Hypothalamus (tissue), 51 donors: ENCODE results near the gene CAP2.
"Not testable (repeated sequence)": the region's sequence is repeated elsewhere in the genome, so short reads cannot be mapped to it uniquely, and the experiment has no call there.

Experiments used
- DNase-seq, 51 donors: peaks; one replicate each; lab custom pipeline; 2025; lab: John Stamatoyannopoulos, UW

The CAP2 gene

DNA sequence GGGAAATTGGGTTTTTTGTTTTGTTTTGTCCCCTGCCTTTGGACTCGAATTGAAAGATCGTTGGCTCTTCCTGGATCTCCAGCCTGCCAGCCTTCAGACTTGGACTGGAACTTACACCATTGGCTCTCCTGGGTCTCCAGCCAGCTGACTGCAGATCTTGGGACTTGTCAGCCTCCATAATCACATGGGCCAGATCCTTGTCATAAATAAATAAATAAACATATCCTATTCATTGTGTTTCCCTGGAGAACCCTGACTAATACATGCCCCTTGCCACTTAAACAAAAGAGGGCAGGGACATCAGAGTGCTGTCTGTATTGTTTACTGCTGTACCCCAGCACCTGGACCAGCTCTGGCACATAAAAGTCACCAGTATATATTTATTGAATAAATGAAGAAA, 101.5 kb downstream of the CAP2 start:
- no peak for DNase-seq

DNA sequence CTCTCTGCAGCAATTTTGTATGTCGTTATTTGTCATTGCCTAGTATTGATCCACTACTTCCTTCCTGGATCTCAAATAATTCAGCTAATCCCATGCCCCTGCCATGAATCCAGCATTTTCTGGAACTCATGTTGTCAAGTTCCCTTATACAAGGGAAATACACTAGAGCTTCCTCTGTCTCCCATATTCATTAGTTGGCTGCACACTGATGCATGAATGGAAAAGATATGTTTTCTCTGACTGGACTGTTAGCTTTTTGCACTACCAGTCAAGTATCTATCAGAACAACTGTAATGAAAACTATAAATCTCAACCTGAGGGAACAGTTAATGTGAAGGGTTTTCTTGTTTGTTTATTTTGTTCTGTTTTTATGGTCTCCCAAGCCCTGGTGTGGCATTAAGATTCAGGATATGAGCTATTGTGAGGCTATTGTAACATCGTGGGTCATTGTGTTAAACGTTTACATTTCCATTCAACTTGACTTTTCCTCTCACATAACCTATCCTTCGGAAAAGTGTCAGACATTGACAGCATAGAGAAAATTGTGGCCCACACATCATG, 104.2 kb downstream of the CAP2 start:
- DNase-seq, result no peak

GRCh38 chr6:17501442-17501841, 108.0 kb downstream of the CAP2 start:
- DNase-seq, result no peak

GRCh38 chr6:17501982-17502704, 108.7 kb downstream of the CAP2 start:
- no peak for DNase-seq

GRCh38 chr6:17503051-17503450, 109.7 kb downstream of the CAP2 start:
- no peak for DNase-seq

GRCh38 chr6:17504005-17504404, 110.6 kb downstream of the CAP2 start:
- no peak for DNase-seq

GRCh38 chr6:17505062-17505476, 111.7 kb downstream of the CAP2 start:
- no peak for DNase-seq

DNA sequence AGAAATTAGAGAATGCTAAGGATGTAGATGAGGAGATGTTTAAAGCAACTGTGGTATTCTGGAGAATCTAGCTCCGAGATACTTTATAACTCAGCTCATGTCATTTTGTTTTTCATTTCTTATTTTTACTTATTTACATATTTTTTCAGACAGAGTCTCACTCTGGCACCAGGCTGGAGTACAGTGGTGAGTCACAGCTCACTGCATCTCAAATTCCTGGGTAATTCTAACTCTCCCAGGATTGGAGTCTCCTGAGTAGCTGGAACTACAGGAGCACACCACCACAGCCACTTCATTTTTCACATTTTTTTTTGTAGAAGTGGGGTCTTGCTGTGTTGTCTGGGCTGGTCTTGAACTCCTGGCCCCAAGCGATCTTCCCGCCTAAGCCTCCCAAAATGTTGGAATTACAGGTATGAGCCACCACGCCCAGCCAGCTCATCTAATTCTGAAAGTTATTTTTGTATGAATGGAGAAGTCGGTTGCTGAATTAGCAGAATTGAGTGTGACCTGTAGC, 112.4 kb downstream of the CAP2 start:
- DNase-seq, result no peak

GRCh38 chr6:17506531-17506930, 113.1 kb downstream of the CAP2 start:
- DNase-seq, result no peak

DNA sequence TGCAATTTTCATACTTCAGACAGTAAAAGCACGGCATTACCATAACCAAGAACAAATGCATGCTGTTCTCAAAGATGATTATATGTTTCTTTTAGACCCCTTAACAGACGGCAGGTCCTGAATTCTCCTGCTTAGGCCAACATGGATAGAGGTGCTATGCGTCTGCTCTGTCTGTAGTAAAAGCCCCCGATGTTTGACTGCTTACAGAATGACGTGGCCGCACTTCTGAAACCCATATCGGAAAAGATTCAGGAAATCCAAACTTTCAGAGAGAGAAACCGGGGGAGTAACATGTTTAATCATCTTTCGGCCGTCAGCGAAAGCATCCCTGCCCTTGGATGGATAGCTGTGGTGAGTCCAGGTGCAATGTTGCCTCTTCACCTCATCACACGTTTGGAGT, 113.6 kb downstream of the CAP2 start:
- no peak for DNase-seq

GRCh38 chr6:17511084-17511483, 117.7 kb downstream of the CAP2 start:
- DNase-seq, result no peak

DNA sequence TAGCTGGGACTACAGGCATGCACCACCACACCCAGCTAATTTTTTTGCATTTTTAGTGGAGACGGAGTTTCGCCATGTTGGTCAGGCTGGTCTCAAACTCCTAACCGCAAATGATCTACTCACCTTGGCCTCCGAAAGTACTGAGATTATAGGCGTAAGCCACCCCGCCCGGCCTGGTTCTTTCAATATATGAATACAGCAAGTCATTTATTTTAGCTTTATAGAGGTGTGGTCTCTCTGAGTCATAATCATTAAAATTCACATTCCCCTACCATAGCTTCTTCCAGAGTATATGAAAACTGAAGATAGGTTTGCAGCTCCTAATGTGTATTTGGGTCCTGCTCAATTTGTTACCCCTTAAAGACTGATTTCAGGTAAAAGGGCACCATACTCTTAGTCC, 118.2 kb downstream of the CAP2 start:
- DNase-seq, result no peak

- no peak for DNase-seq
These were observed 125.7 kb downstream of the CAP2 start for GRCh38 chr6:17519120-17519519.

DNA sequence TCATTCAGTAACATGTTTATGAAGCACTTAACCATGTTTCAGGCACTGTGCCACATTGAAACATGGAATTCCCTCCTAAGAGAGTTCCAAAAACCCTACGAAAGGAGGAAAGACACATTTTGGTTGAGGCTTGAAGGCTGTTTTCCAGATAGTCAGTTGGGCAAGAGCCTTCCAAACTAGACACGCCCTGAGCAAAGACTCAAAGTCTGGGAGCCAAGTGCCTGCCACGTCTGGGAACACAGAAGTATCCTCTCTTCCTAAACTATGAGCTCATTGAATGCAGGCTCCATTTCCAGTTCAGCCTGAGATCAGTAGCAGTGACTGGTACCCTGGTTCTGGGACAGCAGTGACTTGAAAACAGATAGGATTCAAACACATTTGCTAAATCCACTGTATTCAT, 132.2 kb downstream of the CAP2 start:
- no peak for DNase-seq

GRCh38 chr6:17527076-17527475, 133.7 kb downstream of the CAP2 start:
- DNase-seq, result no peak

DNA sequence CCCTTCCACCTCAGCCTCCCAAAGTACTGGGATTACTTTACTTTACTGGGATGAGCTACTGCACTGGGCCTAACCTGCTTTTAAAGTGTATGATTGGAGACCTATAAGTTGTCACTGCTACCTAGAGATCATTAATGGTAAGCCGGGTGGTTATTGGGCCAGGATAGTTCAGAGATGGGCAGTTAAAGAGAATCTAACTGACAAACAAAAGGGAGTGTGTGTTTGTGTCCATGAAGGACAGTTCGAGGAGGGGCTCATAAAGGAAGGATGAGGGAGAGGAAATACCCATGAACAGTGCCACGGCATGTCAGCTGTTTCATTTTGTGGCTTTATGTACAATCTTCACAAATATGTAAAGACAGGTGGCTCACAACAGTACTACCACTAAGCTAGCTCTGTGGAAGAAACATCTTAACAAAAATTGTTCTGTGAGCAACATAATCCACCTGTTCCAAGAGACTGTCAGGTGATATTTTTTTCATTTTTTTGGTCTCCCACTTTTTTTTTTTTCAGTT, 137.0 kb downstream of the CAP2 start:
- no peak for DNase-seq

DNA sequence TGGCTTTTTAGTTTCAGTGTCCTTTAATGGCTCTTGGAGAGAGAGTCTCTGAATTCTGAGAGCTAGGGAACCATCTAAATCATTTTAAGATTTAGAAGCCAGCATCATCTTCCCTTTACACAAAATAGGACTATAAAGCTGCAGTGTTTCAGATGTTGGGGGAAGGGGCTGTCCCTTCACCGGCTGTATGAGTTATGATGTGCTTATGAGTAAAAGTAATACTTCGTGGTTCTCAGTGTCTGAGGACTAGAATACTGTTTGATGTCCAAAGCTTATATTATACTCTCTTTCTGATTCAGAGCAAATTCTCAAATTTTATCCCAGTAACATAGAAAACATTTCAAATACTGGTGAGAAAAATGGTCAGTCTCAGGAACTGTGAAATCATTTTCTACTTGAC, 143.2 kb downstream of the CAP2 start:
- DNase-seq, result no peak

GRCh38 chr6:17542243-17542642, 148.8 kb downstream of the CAP2 start:
- no peak for DNase-seq

GRCh38 chr6:17545681-17546080, 152.3 kb downstream of the CAP2 start:
- DNase-seq, result not testable (repeated sequence)

- no peak for DNase-seq
These were observed 158.1 kb downstream of the CAP2 start for GRCh38 chr6:17551383-17551958.

- DNase-seq, result no peak
These were observed 159.5 kb downstream of the CAP2 start for GRCh38 chr6:17552861-17553260.

- no peak for DNase-seq
These were observed 162.6 kb downstream of the CAP2 start for GRCh38 chr6:17556014-17556413.
